GM23338 (cell line): ENCODE measurements around the gene TNFRSF6B. TPM values are rescaled to one million over a fixed set of nuclear protein-coding genes. Genes with fewer than 3 reads are reported as not detected.

Experiments used
- ATAC-seq: fragments of 200-7000 bp; cut with Tn5 transposase; 3 replicates; pipeline ENCODE4 v1.9.1; 2020
- DNase-seq: peaks from one replicate; pipeline ENCODE4 v3.0.0-alpha.2; 2015; ENCODE audit warnings: low spot score
- H2AFZ ChIP-seq: fragments of 200-600 bp; sonication (generic); 2 replicates; pipeline ENCODE4 v1.8.0; 2016; ENCODE audit warnings: antibody characterized with exemption, mild to moderate bottlenecking, moderate library complexity
- H3F3A ChIP-seq: fragments of 200-600 bp; sonication (generic); replicated peaks from 2 replicates; pipeline ENCODE4 v1.8.0; 2017; ENCODE audit warnings: antibody characterized with exemption, mixed run types, low read depth
- H3K27ac ChIP-seq: fragments of 200-600 bp; sonication (generic); 2 replicates; pipeline ENCODE4 v1.6.1; 2016; ENCODE audit warnings: low read depth
- H3K27me3 ChIP-seq: fragments of 200-600 bp; sonication (generic); 2 replicates; pipeline ENCODE4 v1.8.0; 2016; ENCODE audit warnings: mild to moderate bottlenecking, mixed run types, moderate library complexity; ENCODE audit not compliant: insufficient read depth
- H3K36me3 ChIP-seq: fragments of 200-600 bp; sonication (generic); 2 replicates; pipeline ENCODE4 v1.8.0; 2016; ENCODE audit warnings: mild to moderate bottlenecking; ENCODE audit not compliant: insufficient read depth
- H3K4me1 ChIP-seq: fragments of 200-600 bp; sonication (generic); 2 replicates; pipeline ENCODE4 v1.8.0; 2016; ENCODE audit warnings: mild to moderate bottlenecking, moderate library complexity; ENCODE audit not compliant: insufficient read depth
- H3K4me2 ChIP-seq: fragments of 200-600 bp; sonication (generic); 2 replicates; pipeline ENCODE4 v1.7.1; 2017; ENCODE audit warnings: mixed run types
- H3K4me3 ChIP-seq: fragments of 200-600 bp; sonication (generic); 2 replicates; pipeline ENCODE4 v1.6.1; 2016; ENCODE audit warnings: mixed run types
- H3K79me2 ChIP-seq: fragments of 200-600 bp; sonication (generic); replicated peaks from 2 replicates; pipeline ENCODE4 v1.8.0; 2017; ENCODE audit warnings: mild to moderate bottlenecking; ENCODE audit not compliant: insufficient read depth
- H3K9me2 ChIP-seq: fragments of 200-600 bp; sonication (generic); 2 replicates; pipeline ENCODE4 v1.8.0; 2017; ENCODE audit not compliant: insufficient read depth
- H4K20me1 ChIP-seq: fragments of 200-600 bp; sonication (generic); replicated peaks from 2 replicates; pipeline ENCODE4 v1.8.0; 2017; ENCODE audit warnings: mild to moderate bottlenecking; ENCODE audit not compliant: insufficient read depth
- H3K27ac Mint-ChIP-seq: 2 replicates; pipeline ENCODE4 v1.8.0; 2020; ENCODE audit warnings: inconsistent platforms, mild to moderate bottlenecking, moderate library complexity, mixed read lengths
- H3K27me3 Mint-ChIP-seq: 3 replicates; pipeline ENCODE4 v1.8.0; 2022; ENCODE audit warnings: low read depth, mild to moderate bottlenecking, moderate library complexity, mixed read lengths, inconsistent platforms; ENCODE audit not compliant: insufficient read depth, poor library complexity
- H3K36me3 Mint-ChIP-seq: 3 replicates; pipeline ENCODE4 v1.8.0; 2021; ENCODE audit warnings: low read depth, mild to moderate bottlenecking, inconsistent platforms, moderate library complexity, mixed read lengths
- H3K4me1 Mint-ChIP-seq: 3 replicates; pipeline ENCODE4 v1.8.0; 2020; ENCODE audit warnings: mild to moderate bottlenecking, inconsistent platforms, mixed read lengths
- H3K4me3 Mint-ChIP-seq: 3 replicates; pipeline ENCODE4 v1.8.0; 2021; ENCODE audit warnings: moderate library complexity, mild to moderate bottlenecking, inconsistent platforms, mixed read lengths
- H3K9me3 Mint-ChIP-seq: 3 replicates; pipeline ENCODE4 v1.8.0; 2020; ENCODE audit warnings: moderate library complexity, mild to moderate bottlenecking, inconsistent platforms, mixed read lengths
- CTCF ChIP-seq, 2 experiments: fragments of 200-600 bp in 1 of 2; sonication (generic) in 1 of 2; conservative IDR thresholded peaks; 2 replicates each; pipeline versions ENCODE4 v1.5.1 to v1.6.1; 2016 to 2017; ENCODE audit warnings: antibody characterized with exemption in 2 of 2, low read depth in 2 of 2, mild to moderate bottlenecking in 2 of 2, moderate library complexity in 1 of 2
- ETS1 ChIP-seq: IDR thresholded peaks from 2 replicates; pipeline ENCODE4 v1.6.1; 2016; ENCODE audit warnings: antibody characterized with exemption
- NANOG ChIP-seq: IDR thresholded peaks from 2 replicates; pipeline ENCODE4 v1.6.1; 2016; ENCODE audit warnings: antibody characterized with exemption, borderline replicate concordance
- POLR2AphosphoS5 ChIP-seq: IDR thresholded peaks from 2 replicates; pipeline ENCODE4 v1.6.1; 2016; ENCODE audit warnings: antibody characterized with exemption, low read depth
- REST ChIP-seq: IDR thresholded peaks from one replicate; pipeline ENCODE4 v1.6.1; 2018; ENCODE audit warnings: antibody characterized with exemption; ENCODE audit not compliant: unreplicated experiment
- STAT1 ChIP-seq: IDR thresholded peaks from one replicate; pipeline ENCODE4 v1.6.1; 2016; ENCODE audit warnings: antibody characterized with exemption; ENCODE audit not compliant: unreplicated experiment
- ZNF331 ChIP-seq: fragments of 250-450 bp; sonication (Bioruptor Pico); IDR thresholded peaks from 2 replicates; pipeline ENCODE4 v1.5.0; 2020; ENCODE audit warnings: low read depth, mild to moderate bottlenecking, moderate library complexity
- ZNF462 ChIP-seq: fragments of 250-450 bp; sonication (Bioruptor Pico); IDR thresholded peaks from 2 replicates; pipeline ENCODE4 v1.5.0; 2020; ENCODE audit warnings: mild to moderate bottlenecking, moderate library complexity
- polyA plus RNA-seq: library from polyadenylated mRNA; unstranded; fragments of >200 nt; fragmentation: Nextera tagmentation; extraction: Ambion mirVana; gene quantifications from 2 replicates; pipeline ENCODE4 v1.2.1, GENCODE V29; 2016
- total RNA-seq: library from RNA; depleted of rRNA; stranded (reverse); fragments of >200 nt; shearing (Covaris generic); gene quantifications from 2 replicates; pipeline ENCODE4 v1.2.3, GENCODE V29; 2014

TNFRSF6B gene
- total and polyA plus RNA-seq, 2 experiments from 2014 or later: 0.28 TPM; not detected in 1

GRCh38 chr20:63712191-63712590 lies 15.7 kb downstream of the TNFRSF6B start:
- TF ChIP-seq ZNF331 (CRISPR knock-in tag) (no peak), ZNF462 (no peak), CTCF (conservative IDR thresholded peaks at IDR 0.05; ENCODE audit: low read depth in 2 of 2) (no peak), POLR2AphosphoS5 (no peak), NANOG (no peak), ETS1 (no peak), REST (no peak), STAT1 (no peak)
- no peaks in the 10 kb centered on the region for H3K9me2 ChIP-seq

More at GRCh38 chr20:63712191-63712590, 15.7 kb downstream of the TNFRSF6B start:
- peaks cover 54% of the 10 kb centered on the region for H3K36me3 Mint-ChIP-seq
- Histone ChIP-seq H3K36me3 (peaks cover 4% of the 10 kb centered on the region; the same call in 1 of the 2 replicates), H2AFZ (no peak overlapping the region), H4K20me1 (peaks cover 12% of the 10 kb centered on the region), H3K27me3 (no peaks in the 10 kb centered on the region), H3F3A (0 out of 2 replicates have a peak, but pooled peaks cover 12% of the 10 kb centered on the region), H3K79me2 (peaks cover 87% of the 10 kb centered on the region), H3K27ac (no peak overlapping the region), H3K4me2 (no peak overlapping the region), H3K4me3 (no peak overlapping the region), H3K4me1 (no peaks in the 10 kb centered on the region)
- H3K27me3 Mint-ChIP-seq: peaks cover 2% of the 10 kb centered on the region
- H3K9me3 Mint-ChIP-seq: no peaks in the 10 kb centered on the region
- ATAC-seq (no peak), DNase-seq (no peak)
- H3K4me1 Mint-ChIP-seq: peaks cover 4% of the 10 kb centered on the region
- no peak overlapping the region for H3K4me3 Mint-ChIP-seq
- H3K27ac Mint-ChIP-seq: no peak overlapping the region
